Right hindlimb (tissue), 1 donor: ENCODE results near the gene KCTD15.
A peak's percentile ranks its signal among the peaks of the same experiment; 100 is the strongest.
"Not testable (repeated sequence)": the region's sequence is repeated elsewhere in the genome, so short reads cannot be mapped to it uniquely, and the experiment has no call there.

Source experiments
- DNase-seq: peaks from one replicate; pipeline ENCODE4 v3.0.0-alpha.2; 2018

The KCTD15 gene

DNA sequence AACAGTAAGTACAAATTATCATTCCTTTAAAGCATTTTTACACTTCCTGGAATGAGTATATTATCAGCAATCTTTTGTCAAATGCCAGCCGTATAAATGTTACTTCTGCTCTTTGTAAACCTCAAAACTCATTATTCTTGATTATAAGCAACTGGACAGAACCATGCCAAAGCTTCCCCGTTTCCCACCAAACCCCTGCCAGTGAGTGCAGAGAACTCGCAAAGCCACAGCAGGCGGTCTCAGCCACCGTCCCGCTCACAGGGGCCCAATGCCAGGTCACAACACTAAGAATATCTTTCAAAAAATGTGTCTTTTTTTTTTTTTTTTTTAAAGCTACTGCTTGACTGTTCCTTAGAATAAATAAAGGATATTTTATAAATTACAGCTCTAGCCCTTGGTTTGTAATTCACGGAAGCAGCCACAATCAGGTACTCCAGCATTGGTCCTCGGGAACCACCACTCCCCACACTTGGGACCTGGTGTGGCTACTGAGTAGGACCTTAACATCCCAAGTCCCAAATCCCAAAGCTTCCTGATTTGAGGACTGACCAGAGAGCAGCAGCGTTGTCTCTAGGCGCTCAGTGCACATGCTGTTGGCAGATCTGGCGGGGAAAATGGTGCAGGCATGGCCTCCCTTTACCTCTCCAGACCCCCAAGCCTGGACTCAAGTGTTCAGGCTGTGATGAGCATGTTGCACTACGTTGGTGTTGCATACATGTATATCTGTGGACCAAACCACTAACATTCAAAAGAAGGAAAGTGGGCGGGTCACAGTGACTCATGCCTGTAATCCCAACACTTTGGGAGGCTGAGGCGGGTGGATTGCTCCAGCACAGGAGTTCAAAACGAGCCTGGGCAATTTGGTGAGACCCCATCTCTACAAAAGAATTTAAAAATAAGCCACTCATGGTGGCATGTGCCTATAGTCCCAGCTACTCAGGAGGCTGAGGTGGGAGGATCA lies 19.0 kb downstream of the KCTD15 start:
- no peak for DNase-seq

DNA sequence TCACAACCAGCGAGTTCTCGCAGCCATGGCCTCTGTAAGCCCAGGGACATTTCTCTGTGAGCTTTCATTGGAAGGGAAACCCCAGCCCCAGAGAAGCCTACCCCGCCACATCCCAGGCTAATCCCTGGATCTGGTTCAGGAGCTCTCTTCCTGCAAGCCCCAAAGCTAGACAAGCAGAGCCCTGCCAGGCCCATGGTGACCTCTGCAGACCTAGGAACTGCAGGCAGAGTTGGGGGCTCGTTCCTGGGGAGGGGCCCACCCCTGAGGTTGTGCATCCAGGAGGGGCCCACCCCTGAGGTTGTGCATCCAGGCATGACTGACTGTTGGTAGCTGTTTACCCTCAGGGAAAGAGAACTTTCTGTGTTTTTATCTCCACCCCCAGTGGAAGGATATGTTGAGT lies 21.7 kb downstream of the KCTD15 start:
- no peak for DNase-seq

DNA sequence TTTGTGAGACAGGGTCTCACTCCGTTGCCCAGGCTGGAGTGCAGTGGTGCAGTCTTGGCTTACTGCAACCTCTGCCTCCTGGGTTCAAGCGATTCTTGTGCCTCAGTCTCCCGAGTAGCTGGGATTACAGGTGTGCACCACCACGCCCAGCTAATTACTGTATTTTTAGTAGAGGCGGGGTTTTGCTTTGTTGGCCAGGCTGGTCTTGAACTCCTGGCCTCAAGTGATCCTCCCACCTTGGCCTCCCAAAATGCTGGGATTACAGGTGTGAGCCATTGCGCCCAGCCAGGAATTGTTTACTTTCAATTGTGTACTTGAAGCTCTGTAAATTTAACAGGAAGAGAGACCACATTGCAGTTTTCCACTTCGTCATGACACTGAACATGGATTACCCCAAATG lies 22.4 kb downstream of the KCTD15 start:
- not testable (repeated sequence) for DNase-seq

DNA sequence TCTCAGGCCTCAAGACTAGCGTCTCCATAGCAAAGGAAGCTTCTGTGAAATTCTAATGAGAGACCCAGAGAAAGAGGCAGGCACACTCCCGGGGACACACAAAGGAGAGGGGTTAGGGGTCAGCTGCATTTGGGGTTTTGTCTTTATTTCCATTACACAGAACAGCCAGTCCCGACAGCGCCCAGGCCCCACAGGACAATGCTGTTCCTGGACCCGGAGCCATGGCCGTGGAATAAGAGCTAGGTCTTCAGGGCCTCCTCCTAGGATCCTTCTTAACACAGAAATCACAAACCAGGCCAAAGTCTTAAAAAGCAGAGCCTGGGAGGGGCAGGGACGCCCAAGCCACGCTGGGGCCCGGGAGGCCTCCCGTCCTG lies 22.8 kb downstream of the KCTD15 start:
- DNase-seq = no peak

DNA sequence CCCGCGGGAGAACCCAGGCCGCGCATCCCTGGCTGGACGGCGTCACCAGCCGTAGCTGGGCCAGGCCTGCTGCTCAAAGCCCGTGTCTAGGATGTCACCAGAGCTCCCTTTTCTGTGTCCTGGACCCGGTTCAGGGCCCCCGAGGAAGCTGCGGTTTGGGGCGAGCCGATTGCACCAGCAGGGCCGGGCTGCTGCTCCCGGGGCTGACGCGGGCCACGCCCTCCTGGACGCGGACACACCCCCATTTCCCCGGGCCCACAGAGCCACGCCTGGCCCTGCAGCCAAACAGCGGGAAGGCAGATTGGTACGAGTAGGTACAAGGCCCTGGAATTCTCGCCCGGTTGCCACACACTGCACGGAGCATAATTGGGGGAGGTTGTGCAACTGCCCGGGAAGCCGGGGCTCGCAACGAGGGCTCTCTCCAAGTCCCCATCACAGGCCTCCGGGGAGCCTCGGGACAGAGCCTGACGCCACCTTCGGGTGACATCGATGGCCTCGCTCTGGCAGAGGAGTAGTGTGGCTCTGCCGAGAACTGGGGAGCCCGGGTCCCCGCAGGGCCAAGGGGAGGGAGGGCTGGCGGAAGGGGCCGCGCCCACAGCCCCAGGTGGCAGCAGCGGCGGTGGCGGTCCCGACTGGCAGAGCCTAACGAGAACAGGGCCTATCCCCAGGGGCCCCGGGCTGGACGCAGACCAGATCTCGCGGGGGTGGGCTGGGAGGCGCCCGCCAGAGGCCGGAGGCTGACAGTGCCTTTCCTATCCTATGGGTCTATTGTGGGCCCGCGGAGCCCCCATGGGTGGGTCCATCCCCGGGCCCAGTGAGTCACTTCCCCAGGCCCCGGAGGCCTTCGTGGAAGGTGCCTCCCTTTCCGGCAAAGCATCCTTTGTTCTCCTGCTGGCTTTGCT lies 23.5 kb downstream of the KCTD15 start:
- peak; percentile 80 for DNase-seq

DNA sequence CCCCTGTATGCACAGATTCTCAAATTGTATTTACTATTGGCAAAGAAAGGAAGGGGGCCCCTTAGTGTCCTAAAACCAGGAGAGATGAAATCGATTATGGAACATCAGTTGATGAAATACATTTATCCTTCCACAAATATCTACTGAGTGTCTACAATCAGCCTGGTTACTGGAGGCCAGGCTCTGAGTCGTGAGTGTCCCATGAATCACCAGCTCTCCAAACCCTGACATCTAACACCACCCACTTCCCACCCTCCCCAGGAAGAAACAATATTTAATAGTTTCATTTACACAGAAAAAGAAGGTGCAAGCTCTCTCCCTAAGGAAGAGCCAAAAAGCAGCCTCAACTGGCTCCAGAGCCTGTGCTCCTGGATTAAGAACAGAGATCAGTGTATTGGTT lies 25.2 kb downstream of the KCTD15 start:
- DNase-seq = no peak

DNA sequence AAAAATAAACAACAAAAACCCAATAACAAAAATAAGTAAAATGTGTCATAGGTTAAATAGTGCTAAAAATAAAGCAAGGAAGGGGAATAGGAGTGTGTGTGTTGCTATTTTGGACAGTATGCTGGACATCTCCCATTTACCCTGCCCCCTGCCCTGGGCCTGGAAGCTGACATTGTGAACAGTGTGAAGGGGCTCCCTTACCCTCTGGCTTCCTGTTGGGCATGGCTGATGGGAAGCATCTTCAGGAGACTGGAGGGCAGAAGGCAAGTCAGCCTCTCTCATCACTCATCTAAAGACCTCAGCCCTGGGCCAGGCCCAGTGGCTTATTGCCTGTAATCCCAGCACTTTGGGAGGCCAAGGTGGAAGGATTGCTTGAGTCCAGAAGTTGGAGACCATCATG lies 26.7 kb downstream of the KCTD15 start:
- no peak for DNase-seq

DNA sequence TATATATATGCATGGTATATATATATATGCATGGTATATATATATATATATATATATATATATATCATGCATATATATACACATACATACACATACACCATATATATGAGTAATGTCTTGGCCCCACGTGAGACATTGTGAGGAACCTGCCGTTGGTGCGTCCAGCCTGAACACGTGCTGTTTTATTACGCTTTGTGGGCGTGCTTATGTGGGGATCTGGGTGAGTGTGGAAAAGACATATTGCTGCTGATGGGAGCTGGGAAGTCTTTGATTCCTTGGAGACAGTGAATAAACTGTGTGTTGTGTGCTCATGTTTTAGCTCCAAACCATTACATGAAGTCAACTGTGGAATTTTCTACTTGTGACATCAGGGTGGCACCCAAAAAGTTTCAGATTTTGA lies 28.9 kb downstream of the KCTD15 start:
- no peak for DNase-seq

DNA sequence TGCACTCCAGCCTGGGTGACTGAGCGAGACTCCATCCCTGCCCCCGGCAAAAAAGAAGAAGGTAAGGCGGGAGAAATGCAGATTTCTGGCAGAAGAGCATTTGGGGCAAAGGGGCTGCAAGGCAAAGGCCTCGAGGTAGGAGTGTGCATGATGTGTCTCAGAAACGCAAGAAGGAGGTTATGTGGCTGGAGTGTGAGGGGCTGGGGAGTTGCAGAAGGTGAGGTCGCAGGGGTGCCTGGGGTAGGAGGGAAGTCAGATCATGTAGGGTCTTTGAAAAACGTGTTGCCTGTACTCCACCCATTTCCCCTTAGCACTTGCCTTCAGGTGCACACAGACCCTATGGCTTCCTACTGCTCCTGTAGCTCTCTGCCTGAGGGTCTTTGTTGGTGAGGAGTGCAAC lies 29.9 kb downstream of the KCTD15 start:
- DNase-seq = no peak

DNA sequence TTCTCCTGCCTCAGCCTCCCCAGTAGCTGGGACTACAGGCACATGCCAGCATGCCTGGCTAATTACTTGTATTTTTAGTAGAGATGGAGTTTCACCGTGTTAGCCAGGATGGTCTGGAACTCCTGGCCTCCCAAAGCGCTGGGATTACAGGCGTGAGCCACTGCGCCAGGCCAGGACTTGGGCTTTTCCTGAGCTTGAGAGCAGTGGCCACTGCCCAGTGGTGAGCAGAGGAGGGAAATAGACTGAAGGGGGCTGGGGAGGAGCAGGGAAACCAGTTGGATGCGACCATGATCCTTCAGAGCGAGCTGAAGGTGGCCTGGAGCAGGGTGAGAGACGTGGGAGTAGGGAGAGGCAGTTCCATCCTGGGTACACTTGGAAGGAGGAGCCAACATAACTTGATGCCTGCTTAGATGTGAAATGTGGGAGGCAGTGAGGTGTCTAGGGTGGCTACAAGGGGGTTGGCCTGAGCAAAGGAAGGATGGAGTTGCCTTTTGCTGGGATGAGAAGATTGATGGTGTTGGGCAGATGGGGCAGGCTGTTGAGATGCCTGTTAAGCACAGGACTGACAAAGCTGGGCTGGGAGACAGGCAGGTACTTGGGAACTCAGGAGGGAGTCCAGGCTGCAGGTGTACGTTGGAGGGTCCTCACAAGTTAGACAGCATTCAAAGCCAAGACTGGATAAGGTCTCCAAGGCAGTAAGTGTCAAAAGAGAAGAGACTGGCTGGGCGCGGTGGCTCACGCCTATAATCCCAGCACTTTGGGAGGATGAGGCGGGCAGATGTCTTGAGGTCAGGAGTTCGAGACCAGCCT lies 31.8 kb downstream of the KCTD15 start:
- no peak for DNase-seq

DNA sequence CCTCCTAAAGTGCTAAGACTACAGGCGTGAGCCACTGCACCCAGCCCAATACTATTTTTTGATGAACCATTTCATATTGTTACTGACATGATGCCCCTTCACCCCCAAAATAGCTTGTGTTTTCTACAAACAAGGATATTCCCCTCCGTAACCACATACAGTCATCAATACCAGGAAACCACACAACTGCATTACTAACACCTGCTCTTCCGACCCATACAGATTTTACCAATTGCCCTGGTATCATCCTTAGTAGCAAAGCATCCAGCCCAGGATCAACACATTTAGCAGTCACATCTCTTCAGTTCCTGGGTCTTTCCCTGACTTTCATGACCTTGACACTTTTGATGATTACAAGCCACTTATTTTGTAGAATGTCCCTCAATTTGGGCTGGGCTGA lies 33.6 kb downstream of the KCTD15 start:
- DNase-seq = no peak

DNA sequence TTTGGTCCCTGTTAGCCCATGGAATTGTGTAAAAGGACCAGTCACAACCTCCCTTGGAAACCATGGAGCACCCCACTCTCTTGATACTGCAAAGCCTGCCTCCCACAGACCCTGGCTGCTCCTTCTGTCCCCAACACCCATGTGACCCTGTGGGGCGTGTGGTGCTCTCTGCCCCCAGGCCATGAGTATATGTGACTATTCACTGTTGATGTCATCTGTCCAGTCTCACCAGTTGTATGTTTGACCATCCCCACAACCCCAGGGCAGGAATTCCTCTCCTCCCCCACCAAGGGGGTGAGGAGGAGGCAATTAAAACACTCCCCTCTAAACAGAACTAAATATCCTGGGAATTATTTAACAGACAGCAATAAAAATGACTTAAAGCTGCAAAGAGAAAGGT lies 35.2 kb downstream of the KCTD15 start:
- DNase-seq = no peak

DNA sequence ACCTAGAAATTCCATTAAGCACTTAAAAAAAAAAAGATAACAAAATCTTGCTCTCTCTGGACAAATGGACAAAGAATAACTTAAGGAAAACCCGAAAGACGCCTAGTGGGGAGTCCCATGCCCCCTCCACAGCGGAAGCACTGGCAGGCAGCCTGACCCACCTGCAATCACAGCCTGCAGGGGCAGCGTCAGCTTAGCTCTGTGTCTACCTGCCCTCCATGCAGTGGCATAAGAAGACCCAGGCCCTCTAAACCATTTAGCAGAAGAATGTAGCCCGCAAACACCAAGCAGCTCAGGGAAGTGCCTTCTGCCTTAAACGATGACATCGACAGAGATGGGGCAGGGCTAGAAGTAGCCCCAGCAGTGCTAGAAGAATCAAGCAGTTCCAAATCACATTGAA lies 36.0 kb downstream of the KCTD15 start:
- no peak for DNase-seq

DNA sequence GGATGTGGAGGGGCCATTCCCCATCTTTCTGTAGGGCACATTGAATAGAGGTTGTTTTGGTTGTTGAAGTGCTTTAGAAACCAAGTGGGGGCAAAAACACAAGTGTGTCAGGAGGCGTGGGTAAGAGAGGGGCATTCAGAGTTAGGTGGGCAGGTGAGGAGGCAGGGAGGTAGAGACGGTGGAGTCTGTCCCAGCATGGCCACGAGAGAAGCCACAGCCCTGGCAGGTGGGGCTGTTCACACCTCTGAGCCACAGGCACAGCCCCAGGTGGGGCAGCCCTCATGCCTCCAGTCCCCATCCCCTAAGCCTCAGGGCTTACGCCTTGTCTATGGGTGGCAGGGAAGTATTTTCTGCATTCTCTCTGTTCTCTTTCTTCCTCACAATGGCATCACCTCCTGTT lies 43.7 kb downstream of the KCTD15 start:
- no peak for DNase-seq

DNA sequence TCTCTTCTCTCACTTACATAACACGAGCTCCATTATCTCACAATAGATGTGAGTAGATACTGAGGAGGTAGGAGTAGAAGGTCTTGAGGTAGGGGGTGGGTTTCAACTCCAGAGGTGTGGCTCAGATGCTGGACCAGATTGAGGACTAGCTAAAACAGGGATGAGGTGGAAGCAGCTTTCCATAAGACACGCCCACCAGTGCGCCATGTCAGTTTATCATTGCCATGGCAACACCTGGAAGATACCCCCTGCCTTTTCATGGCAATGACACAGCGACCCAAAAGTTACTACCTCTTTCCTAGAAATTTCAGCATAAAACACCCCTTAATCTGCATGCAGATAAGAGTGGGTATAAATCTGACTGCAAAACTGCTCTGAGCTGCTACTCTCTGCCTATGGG lies 44.1 kb downstream of the KCTD15 start:
- no peak for DNase-seq

DNA sequence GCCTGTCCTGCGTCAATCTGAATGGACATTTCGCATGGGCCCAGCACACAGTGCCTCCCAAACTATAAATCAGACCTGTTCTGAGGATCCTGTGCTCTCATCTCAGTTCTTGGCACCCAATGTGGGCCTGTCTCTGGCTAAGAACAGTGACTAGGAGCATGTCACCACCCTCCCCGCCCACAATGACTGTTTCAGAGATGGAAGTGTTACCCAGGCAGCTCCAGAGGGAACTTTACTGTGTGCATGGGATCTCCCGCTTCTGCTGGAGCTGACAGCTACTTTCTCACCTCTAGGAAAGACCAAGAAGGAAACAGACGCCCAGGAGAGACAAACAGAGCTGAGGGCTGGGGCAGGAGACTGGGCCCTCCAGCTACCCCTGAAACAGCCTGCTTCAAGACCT lies 45.0 kb downstream of the KCTD15 start:
- DNase-seq = no peak

DNA sequence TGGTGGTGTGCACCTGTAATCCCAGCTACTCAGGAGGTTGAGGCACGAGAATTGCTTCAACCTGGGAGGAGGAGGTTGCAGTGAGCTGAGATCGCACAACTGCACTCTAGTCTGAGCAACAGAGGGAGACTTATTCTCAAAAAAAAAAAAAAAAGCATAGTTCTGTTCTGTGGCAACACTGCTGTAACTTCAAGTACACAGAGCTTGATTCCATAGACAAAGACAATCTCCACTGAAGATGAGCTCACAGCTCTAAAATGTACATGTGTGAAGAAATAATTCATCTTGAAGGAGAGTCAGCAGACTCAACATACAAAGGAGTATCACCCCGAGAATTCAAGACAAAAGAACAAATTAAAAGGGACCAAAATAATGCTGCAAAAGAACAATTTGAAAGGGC lies 47.8 kb downstream of the KCTD15 start:
- DNase-seq = no peak

DNA sequence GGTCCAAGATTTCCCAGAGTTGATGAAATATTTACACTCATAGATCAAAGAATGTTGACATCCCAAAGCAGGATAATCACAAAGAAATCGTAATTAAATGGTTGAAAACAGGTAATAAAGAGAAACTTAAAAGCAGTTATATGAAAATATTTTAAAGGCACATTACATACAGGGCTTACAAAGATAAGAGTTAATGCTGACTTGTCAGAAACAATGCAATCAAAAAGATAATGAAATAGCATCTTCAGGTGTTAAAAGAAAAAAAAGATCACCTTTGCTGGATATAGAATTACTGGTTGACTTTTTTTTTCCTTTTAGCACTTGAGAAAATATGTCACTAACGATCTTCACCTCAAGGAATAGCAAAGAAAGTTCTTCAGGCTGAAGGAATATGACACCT lies 48.8 kb downstream of the KCTD15 start:
- DNase-seq = no peak

DNA sequence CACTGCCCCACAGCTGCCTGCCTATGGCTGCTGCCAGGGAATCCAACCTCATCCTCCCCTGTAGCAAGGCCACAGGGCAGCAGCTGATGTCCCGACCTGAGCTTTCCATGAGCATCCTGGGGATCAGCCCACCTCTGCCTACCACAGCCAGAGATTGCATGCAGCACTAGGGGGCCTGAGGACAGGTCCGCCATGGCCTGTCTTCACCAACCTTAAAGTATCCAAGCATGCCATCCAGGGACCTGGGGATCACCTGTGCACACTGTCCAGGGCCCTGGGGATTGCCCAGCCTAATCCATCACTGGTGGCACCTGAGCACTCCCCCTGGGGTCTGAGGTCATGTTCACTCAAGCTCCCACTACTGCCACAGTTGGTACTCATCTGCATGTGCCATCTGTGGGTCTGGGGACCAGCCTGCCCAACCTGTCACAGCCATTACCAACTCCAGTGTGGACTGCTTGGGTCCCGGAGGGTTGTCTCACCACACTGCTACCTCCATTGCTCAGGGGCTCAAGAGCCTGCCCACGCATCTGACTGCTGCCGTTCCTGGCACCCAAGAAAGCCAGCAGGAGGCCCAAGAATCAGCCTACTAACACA lies 53.0 kb downstream of the KCTD15 start:
- no peak for DNase-seq

DNA sequence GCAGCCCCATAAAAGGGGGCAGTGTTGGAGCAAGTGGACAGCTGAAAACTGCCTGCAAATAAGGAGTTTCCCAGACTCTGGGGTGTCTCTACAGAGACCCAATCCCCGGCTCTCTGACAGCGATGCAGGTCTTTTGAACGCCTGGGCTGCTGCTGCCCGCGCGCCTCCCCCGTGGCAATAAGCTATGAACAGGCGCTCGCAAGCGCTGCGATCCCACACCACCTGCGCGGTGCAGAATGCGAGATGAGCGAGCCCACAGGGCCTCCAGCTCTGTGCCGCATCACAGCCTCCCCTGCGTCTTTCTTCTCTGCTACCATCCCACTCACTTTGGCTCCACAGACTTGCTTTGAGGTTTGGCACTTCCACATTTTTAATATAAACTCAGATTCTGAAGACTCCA lies 62.3 kb downstream of the KCTD15 start:
- no peak for DNase-seq

DNA sequence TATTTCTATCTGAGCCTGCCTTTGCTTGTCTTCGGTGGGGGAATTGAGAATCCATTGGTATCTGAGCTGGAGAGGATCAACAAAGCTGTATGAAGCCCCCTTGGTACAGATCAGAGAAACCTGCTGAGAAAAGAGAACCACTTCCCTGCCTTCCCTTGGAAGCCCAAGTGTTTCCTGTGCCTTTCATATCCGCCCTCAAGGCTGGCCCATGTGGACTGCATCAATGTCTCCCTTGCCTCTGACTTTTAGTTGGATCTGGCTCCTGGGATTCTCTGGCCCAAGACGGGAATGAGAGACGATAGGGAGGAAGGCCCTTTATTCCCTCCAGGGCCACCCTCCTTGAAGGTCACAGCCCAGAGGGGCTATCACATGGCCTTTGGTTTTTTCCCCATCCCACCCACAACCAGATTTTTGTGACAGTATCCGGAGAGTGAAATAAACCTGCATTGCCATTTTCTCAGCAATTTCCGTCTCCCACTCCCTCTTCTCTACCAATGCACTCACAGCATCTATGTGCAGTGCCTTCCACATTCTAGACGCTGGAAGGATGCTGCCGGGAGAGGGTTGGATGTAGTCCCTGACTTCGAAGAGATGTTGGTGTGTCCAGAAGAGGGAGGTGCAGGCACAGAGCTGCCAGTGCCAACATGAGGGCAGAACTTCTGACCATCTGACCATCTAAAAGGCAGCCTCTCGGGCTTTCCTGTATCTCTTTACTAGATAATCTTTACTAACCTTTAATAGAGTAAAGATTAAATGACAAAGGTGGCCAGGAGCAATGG lies 63.8 kb downstream of the KCTD15 start:
- DNase-seq = no peak

DNA sequence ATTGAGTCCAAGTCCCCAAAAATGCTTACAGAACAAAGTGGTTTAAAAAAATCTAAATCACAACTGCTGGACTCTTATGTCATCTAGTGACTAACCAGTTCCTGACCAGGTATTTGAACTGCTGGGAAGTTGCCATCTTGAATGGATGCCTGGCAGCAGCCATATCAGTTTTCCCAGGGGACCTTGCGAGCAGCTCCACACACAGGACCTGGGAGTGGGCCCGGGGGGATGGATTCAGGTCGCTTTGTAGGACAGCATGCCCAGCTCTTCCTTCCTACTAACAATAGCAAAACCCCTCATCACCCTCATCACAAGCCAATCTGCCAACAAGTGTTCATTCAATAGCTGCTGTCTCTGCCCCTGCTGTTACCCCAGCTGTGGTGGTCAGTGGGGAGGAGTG lies 65.3 kb downstream of the KCTD15 start:
- DNase-seq = no peak
